ENCODE data around the gene MYO3B.
"Not testable (repeated sequence)": the region's sequence is repeated elsewhere in the genome, so short reads cannot be mapped to it uniquely, and the experiment has no call there.

MYO3B gene

DNA sequence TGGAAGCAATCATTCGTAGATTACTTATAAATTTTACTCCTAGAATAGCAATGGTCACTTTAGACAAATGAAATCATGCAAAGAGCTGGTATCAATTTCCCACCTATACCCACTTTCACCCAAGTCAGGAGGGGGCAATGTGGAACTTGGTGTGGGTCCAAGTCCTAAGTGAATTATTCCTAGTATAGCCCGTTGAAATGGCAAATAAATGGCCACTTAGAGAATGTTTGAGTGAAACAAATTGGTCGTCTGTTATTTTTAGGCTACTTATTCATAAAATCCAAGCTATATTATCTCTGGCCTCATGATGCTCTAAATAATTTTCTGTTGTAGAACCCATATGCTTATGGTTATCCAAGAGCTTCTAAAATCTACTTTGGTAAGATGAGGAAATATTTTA is 98.1 kb downstream of the MYO3B start:
- POLR2A ChIA-PET (ENCODE audit: low non-redundant PET) = no interaction called here
- CTCF ChIA-PET = no interaction called here

DNA sequence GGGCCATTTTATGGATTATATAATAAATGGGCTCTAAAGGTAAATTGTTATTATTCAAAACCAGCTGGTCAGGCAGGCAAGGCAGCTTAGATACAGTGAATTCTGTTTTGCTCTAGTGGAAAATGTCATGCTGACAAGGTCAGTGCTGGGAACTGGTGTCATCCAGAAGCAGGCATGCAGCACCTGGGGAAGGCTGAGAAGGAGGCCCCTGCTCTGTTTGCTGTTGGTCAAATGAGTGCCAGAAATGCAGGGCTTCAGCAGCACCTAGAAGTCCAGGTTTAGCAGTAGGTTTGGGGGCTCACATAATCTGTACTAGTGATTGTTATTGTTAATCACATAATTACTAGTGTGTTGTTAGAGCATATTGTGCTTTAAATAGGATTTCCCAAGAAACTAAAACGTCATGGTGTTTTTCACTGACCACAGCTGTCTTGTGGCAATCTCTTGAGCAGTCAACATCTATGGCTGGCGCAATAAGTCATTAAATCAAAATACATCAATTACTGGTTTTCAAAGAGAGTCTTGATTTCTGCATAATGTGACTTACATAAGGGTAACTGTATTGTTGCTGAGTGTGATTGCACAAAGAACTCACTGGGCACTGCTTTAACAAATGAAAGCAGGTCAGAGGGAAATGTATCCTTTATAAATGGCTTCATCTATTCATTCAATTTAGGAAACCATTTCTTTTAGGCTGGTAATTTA is 99.1 kb downstream of the MYO3B start:
- CTCF ChIA-PET = interaction anchor here (0.6 kb wide), 1 partner anchor 458 kb away, joined by 4 read pairs; no protein-coding TSS in a partner anchor
- POLR2A ChIA-PET (ENCODE audit: low non-redundant PET) = no interaction called here
- no peak for TF ChIP-seq CTCF (conservative IDR thresholded peaks at IDR 0.05; ENCODE audit: low read depth)
- DNase-seq (ENCODE audit: low spot score) = no peak
- H3K27ac ChIP-seq = no peak overlapping the region

More for the DNA sequence above, 98.1 kb downstream of the MYO3B start:
- no peak overlapping the region for H3K27ac ChIP-seq
- TF ChIP-seq CTCF (conservative IDR thresholded peaks at IDR 0.05; ENCODE audit: low read depth) = no peak
- DNase-seq (ENCODE audit: low spot score) = no peak

- ChIA-PET CTCF (interaction anchor here (0.6 kb wide), 1 partner anchor 457 kb away, joined by 4 read pairs; no protein-coding TSS in a partner anchor), POLR2A (ENCODE audit: low non-redundant PET) (no interaction called here)
- no peak for TF ChIP-seq CTCF (conservative IDR thresholded peaks at IDR 0.05; ENCODE audit: low read depth)
- no peak overlapping the region for H3K27ac ChIP-seq
- no peak for DNase-seq (ENCODE audit: low spot score)
Observed at GRCh38 chr2:170277951-170278350, 100.0 kb downstream of the MYO3B start.

GRCh38 chr2:170279615-170280014 is 101.7 kb downstream of the MYO3B start:
- H3K27ac ChIP-seq; CTCF ChIA-PET; POLR2A ChIA-PET (ENCODE audit: low non-redundant PET); DNase-seq (ENCODE audit: low spot score): not testable (repeated sequence)

DNA sequence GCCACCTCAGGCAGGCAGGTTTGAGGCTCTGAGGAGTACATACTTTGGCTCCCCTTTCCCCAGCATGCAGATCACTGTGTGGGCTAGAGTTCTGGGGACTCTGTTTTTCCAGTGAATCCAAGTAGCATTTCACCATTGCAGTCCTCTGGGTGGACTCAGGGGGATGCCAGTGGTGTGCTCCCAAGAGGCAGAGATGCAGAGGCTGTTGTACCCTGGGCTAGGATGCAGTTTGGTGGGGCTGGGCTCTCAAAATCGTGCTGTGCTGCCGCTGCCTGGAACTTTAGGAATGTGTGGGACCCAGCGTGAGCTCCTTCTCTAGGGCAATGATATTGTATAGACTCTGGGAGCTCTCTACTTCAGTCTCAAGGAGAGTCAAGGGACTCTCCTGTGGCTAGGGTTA is 104.9 kb downstream of the MYO3B start:
- ChIA-PET CTCF (interaction anchor here (0.6 kb wide), 1 partner anchor 21 kb away, joined by 4 read pairs; no protein-coding TSS in a partner anchor), POLR2A (ENCODE audit: low non-redundant PET) (no interaction called here)
- no peak for TF ChIP-seq CTCF (conservative IDR thresholded peaks at IDR 0.05; ENCODE audit: low read depth)
- no peak for DNase-seq (ENCODE audit: low spot score)
- H3K27ac ChIP-seq = no peak overlapping the region

GRCh38 chr2:170284205-170284604 is 106.3 kb downstream of the MYO3B start:
- POLR2A ChIA-PET (ENCODE audit: low non-redundant PET) = no interaction called here
- CTCF ChIA-PET = no interaction called here
- no peak for DNase-seq (ENCODE audit: low spot score)

More at GRCh38 chr2:170284205-170284604, 106.3 kb downstream of the MYO3B start:
- no peak for TF ChIP-seq CTCF (conservative IDR thresholded peaks at IDR 0.05; ENCODE audit: low read depth)
- H3K27ac ChIP-seq = no peak overlapping the region

Data from RWPE1 (cell line).